Naive thymus-derived CD4-positive, alpha-beta T cell (primary cell): ENCODE data around the gene GNAQ. TPM values are rescaled to one million over a fixed set of nuclear protein-coding genes. Genes with fewer than 3 reads are reported as not detected.

Source experiments
- ATAC-seq: fragments of 150-1000 bp; cut with Tn5 transposase; 2 replicates; pipeline ENCODE4 v1.10.0; 2021; ENCODE audit warnings: mild to moderate bottlenecking, moderate library complexity
- CTCF ChIA-PET: fragments of 350-600 bp; sonication (Branson Sonifier 250); formaldehyde crosslinking; loops from one replicate; lab custom pipeline; 2021; ENCODE audit warnings: antibody characterized with exemption; lab: Charles Lee
- POLR2A ChIA-PET: fragments of 350-600 bp; sonication (Branson Sonifier 250); formaldehyde crosslinking; loops from one replicate; lab custom pipeline; 2021; ENCODE audit warnings: antibody characterized with exemption, inconsistent platforms; lab: Charles Lee
- DNase-seq, 9 donors: peaks; one replicate each; pipeline versions ENCODE4 v3.0.0 to v3.0.0-alpha.2; 2020 to 2022; ENCODE audit warnings: mixed read lengths in 1 of 9
- H3K27ac ChIP-seq: one replicate; pipeline ENCODE4 v1.7.0; 2013; ENCODE audit warnings: mild to moderate bottlenecking, low read depth, low read length, moderate library complexity
- H3K27me3 ChIP-seq, 2 donors: one replicate each; pipeline ENCODE4 v1.7.0; 2013; ENCODE audit warnings: low read length in 2 of 2, mild to moderate bottlenecking in 2 of 2, moderate library complexity in 2 of 2; ENCODE audit not compliant: control insufficient read depth in 2 of 2, insufficient read depth in 2 of 2
- H3K36me3 ChIP-seq, 3 experiments: 1 replicate in 2 of 3; 2 replicates in 1 of 3; pipeline ENCODE4 v1.7.0; 2013; ENCODE audit warnings: low read length in 3 of 3, mild to moderate bottlenecking in 3 of 3, moderate library complexity in 1 of 3; ENCODE audit not compliant: insufficient read depth in 3 of 3, control insufficient read depth in 2 of 3
- H3K4me1 ChIP-seq, 2 donors: one replicate each; pipeline ENCODE4 v1.7.0; 2013; ENCODE audit warnings: low read length in 2 of 2, mild to moderate bottlenecking in 2 of 2, moderate library complexity in 1 of 2; ENCODE audit not compliant: control insufficient read depth in 2 of 2, insufficient read depth in 2 of 2
- H3K4me3 ChIP-seq: 2 replicates; pipeline ENCODE4 v1.7.0; 2013; ENCODE audit warnings: mild to moderate bottlenecking, low read length
- H3K9me3 ChIP-seq, 3 experiments: 1 replicate in 2 of 3; 2 replicates in 1 of 3; pipeline ENCODE4 v1.7.0; 2013; ENCODE audit warnings: low read length in 3 of 3; ENCODE audit not compliant: control insufficient read depth in 2 of 3
- H3K27ac Mint-ChIP-seq, 9 donors: one replicate each; pipeline ENCODE4 v1.8.0; 2020 to 2022; ENCODE audit warnings: mixed read lengths in 9 of 9, mild to moderate bottlenecking in 8 of 9, moderate library complexity in 5 of 9, inconsistent platforms in 2 of 9
- H3K27me3 Mint-ChIP-seq, 5 donors: one replicate each; pipeline ENCODE4 v1.8.0; 2021 to 2022; ENCODE audit warnings: mixed read lengths in 5 of 5, mild to moderate bottlenecking in 1 of 5
- H3K36me3 Mint-ChIP-seq, 5 donors: one replicate each; pipeline ENCODE4 v1.8.0; 2020 to 2022; ENCODE audit warnings: mixed read lengths in 5 of 5, mild to moderate bottlenecking in 3 of 5, inconsistent platforms in 1 of 5
- H3K4me1 Mint-ChIP-seq, 7 donors: one replicate each; pipeline ENCODE4 v1.8.0; 2020 to 2022; ENCODE audit warnings: mixed read lengths in 7 of 7, mild to moderate bottlenecking in 3 of 7, inconsistent platforms in 1 of 7
- H3K4me3 Mint-ChIP-seq, 10 donors: one replicate each; pipeline ENCODE4 v1.8.0; 2020 to 2022; ENCODE audit warnings: mild to moderate bottlenecking in 10 of 10, mixed read lengths in 10 of 10, moderate library complexity in 6 of 10, inconsistent platforms in 2 of 10
- H3K9me3 Mint-ChIP-seq, 11 donors: one replicate each; pipeline ENCODE4 v1.8.0; 2020 to 2022; ENCODE audit warnings: mixed read lengths in 11 of 11, mild to moderate bottlenecking in 4 of 11, inconsistent platforms in 1 of 11, moderate library complexity in 1 of 11
- intact Hi-C, 2 donors: fragments of 100-400 bp; cut with micrococcal nuclease; formaldehyde crosslinking; loops; one replicate each; pipeline ENCODE4 v1.15.1; 2023
- polyA plus RNA-seq, 2 donors: library from polyadenylated mRNA; unstranded; fragments of 300-500 nt; fragmentation: Illumina TruSeq; gene quantifications; one replicate each; pipeline ENCODE4 v1.2.3, GENCODE V29; 2021
- total RNA-seq, 6 experiments: library from RNA in 5 of 6; stranded (reverse) in 5 of 6; gene quantifications; 1 replicate in 5 of 6; 2 replicates in 1 of 6; pipeline ENCODE4 v1.2.3 and lab custom pipeline; 2021 to 2026

The GNAQ gene
- total and polyA plus RNA-seq, 7 experiments from 2014 or later = 7.2 to 60.6 (median 46.2) TPM

- ChIA-PET CTCF (interaction anchor here (0.9 kb wide), 1 partner anchor 14 kb away, joined by 3 read pairs; no protein-coding TSS in a partner anchor), POLR2A (interaction anchor here (0.9 kb wide), 1 partner anchor 8 kb away, joined by 4 read pairs; no protein-coding TSS in a partner anchor)
- no peak overlapping the region for H3K4me3 ChIP-seq
- Mint-ChIP-seq H3K36me3 (peaks cover 0 to 10% (median 0%) of the 10 kb centered on the region in 5 donors), H3K27ac (no peak overlapping the region), H3K27me3 (no peaks in the 10 kb centered on the region), H3K9me3 (no peaks in the 10 kb centered on the region), H3K4me1 (peaks cover 50 to 79% (median 67%) of the 10 kb centered on the region in 7 donors), H3K4me3 (no peak overlapping the region)
- H3K36me3 ChIP-seq = no peaks in the 10 kb centered on the region
- no peak for ATAC-seq
- H3K4me1 ChIP-seq = peaks cover 5 to 28% of the 10 kb centered on the region in 2 donors
- no peak overlapping the region for H3K27ac ChIP-seq
- no peaks in the 10 kb centered on the region for H3K27me3 ChIP-seq
- H3K9me3 ChIP-seq = no peaks in the 10 kb centered on the region
- intact Hi-C loops = loop anchor here in 1 of 2 donors (2.0 kb wide), 1 partner anchor 16 kb away; no protein-coding TSS in a partner anchor
- no peak for DNase-seq
These were observed 5.2 kb downstream of the GNAQ start for GRCh38 chr9:78026416-78026815.

- Mint-ChIP-seq H3K4me3 (no peak overlapping the region), H3K36me3 (peaks cover 0 to 7% (median 6%) of the 10 kb centered on the region in 5 donors), H3K9me3 (no peaks in the 10 kb centered on the region), H3K4me1 (peaks cover 56 to 91% (median 79%) of the 10 kb centered on the region in 7 donors), H3K27me3 (no peaks in the 10 kb centered on the region), H3K27ac (no peak overlapping the region)
- H3K27me3 ChIP-seq = no peaks in the 10 kb centered on the region
- peaks cover 5 to 37% of the 10 kb centered on the region in 2 donors for H3K4me1 ChIP-seq
- ChIA-PET CTCF (interaction anchor here (0.6 kb wide), 1 partner anchor 189 kb away, joined by 3 read pairs; no protein-coding TSS in a partner anchor), POLR2A (interaction anchor here (0.8 to 1.5 kb wide), 2 partner anchors 22 to 48 kb away, joined by 3 to 4 read pairs; no protein-coding TSS in a partner anchor)
- DNase-seq (no peak), ATAC-seq (no peak)
- no peak overlapping the region for H3K4me3 ChIP-seq
- H3K36me3 ChIP-seq = no peaks in the 10 kb centered on the region
- intact Hi-C loops = loop anchor here in 1 of 2 donors (1.0 kb wide), 1 partner anchor 8 kb away; no protein-coding TSS in a partner anchor
- H3K9me3 ChIP-seq = no peaks in the 10 kb centered on the region
- H3K27ac ChIP-seq = no peak overlapping the region
These were observed 6.4 kb downstream of the GNAQ start for GRCh38 chr9:78025186-78025585.

- peak overlapping the region in 9 of 10 donors; percentile 8 to 84 (median 57) for H3K4me3 Mint-ChIP-seq
- no peaks in the 10 kb centered on the region for H3K9me3 ChIP-seq
- H3K27me3 Mint-ChIP-seq = no peaks in the 10 kb centered on the region
- no peak overlapping the region for H3K27ac ChIP-seq
- ChIA-PET POLR2A (no interaction called here), CTCF (no interaction called here)
- H3K36me3 ChIP-seq = no peaks in the 10 kb centered on the region
- DNase-seq = peak in 1 of 9 donors; percentile 21
- peaks cover 0 to 10% (median 9%) of the 10 kb centered on the region in 5 donors for H3K36me3 Mint-ChIP-seq
- peaks cover 41 to 85% (median 72%) of the 10 kb centered on the region in 7 donors for H3K4me1 Mint-ChIP-seq
- peak overlapping the region in 4 of 9 donors; percentile 24 to 78 (median 54) for H3K27ac Mint-ChIP-seq
- no peak overlapping the region for H3K4me3 ChIP-seq
- ATAC-seq = peak; percentile 83
- peaks cover 0 to 25% of the 10 kb centered on the region in 2 donors for H3K4me1 ChIP-seq
- H3K9me3 Mint-ChIP-seq = no peaks in the 10 kb centered on the region
- intact Hi-C loops = no loop called here
- H3K27me3 ChIP-seq = no peaks in the 10 kb centered on the region
These were observed 8.4 kb downstream of the GNAQ start for GRCh38 chr9:78023003-78023741.

GRCh38 chr9:78021697-78022096, 9.9 kb downstream of the GNAQ start:
- Histone ChIP-seq H3K4me3 (no peak overlapping the region), H3K36me3 (no peaks in the 10 kb centered on the region), H3K4me1 (peaks cover 0 to 31% of the 10 kb centered on the region in 2 donors), H3K27me3 (no peaks in the 10 kb centered on the region), H3K9me3 (no peaks in the 10 kb centered on the region), H3K27ac (no peak overlapping the region)
- H3K36me3 Mint-ChIP-seq = peaks cover 0 to 10% (median 9%) of the 10 kb centered on the region in 5 donors
- no peaks in the 10 kb centered on the region for H3K9me3 Mint-ChIP-seq
- DNase-seq (no peak), ATAC-seq (peak; percentile 24)
- POLR2A ChIA-PET = interaction anchor here (1.5 kb wide), 1 partner anchor 15 kb away, joined by 3 read pairs; no protein-coding TSS in a partner anchor
- CTCF ChIA-PET = interaction anchor here (0.6 to 1.0 kb wide), 2 partner anchors 19 to 192 kb away, joined by 3 to 4 read pairs; no protein-coding TSS in a partner anchor
- peaks cover 45 to 88% (median 77%) of the 10 kb centered on the region in 7 donors for H3K4me1 Mint-ChIP-seq
- no peaks in the 10 kb centered on the region for H3K27me3 Mint-ChIP-seq
- H3K4me3 Mint-ChIP-seq = peak overlapping the region in 6 of 10 donors; percentile 34 to 57 (median 42)
- peak overlapping the region in 4 of 9 donors; percentile 5 to 90 (median 38) for H3K27ac Mint-ChIP-seq
- intact Hi-C loops = no loop called here

GRCh38 chr9:78017190-78017693, 14.4 kb downstream of the GNAQ start:
- Histone ChIP-seq H3K9me3 (no peaks in the 10 kb centered on the region), H3K4me3 (no peak overlapping the region), H3K27me3 (no peaks in the 10 kb centered on the region), H3K4me1 (peaks cover 0 to 20% of the 10 kb centered on the region in 2 donors), H3K36me3 (no peaks in the 10 kb centered on the region), H3K27ac (no peak overlapping the region)
- CTCF ChIA-PET = interaction anchor here (0.8 kb wide), 1 partner anchor 12 kb away, joined by 6 read pairs; no protein-coding TSS in a partner anchor
- Mint-ChIP-seq H3K4me3 (peak overlapping the region in 3 of 10 donors; percentile 19 to 43 (median 25)), H3K27ac (peak overlapping the region in 5 of 9 donors; percentile 9 to 54 (median 45)), H3K27me3 (no peaks in the 10 kb centered on the region), H3K36me3 (peaks cover 3 to 20% (median 14%) of the 10 kb centered on the region in 5 donors), H3K9me3 (peaks cover 0 to 2% (median 0%) of the 10 kb centered on the region in 11 donors), H3K4me1 (peaks cover 38 to 69% (median 57%) of the 10 kb centered on the region in 7 donors)
- ATAC-seq = no peak
- intact Hi-C loops = loop anchor here in 1 of 2 donors (1.0 kb wide), 1 partner anchor 8 kb away; no protein-coding TSS in a partner anchor
- no peak for DNase-seq
- POLR2A ChIA-PET = interaction anchor here (0.7 to 2.1 kb wide), 2 partner anchors 12 to 33 kb away, joined by 4 to 5 read pairs; no protein-coding TSS in a partner anchor

GRCh38 chr9:78015241-78015640, 16.4 kb downstream of the GNAQ start:
- H3K4me1 ChIP-seq = peaks cover 8 to 19% of the 10 kb centered on the region in 2 donors
- ChIA-PET POLR2A (no interaction called here), CTCF (no interaction called here)
- Mint-ChIP-seq H3K27me3 (no peaks in the 10 kb centered on the region), H3K4me1 (peaks cover 36 to 68% (median 58%) of the 10 kb centered on the region in 7 donors), H3K36me3 (peaks cover 7 to 19% (median 15%) of the 10 kb centered on the region in 5 donors), H3K27ac (peak overlapping the region in 1 of 9 donors; percentile 7), H3K4me3 (no peak overlapping the region), H3K9me3 (peaks cover 0 to 11% (median 0%) of the 10 kb centered on the region in 11 donors)
- H3K27ac ChIP-seq = no peak overlapping the region
- H3K4me3 ChIP-seq = no peak overlapping the region
- intact Hi-C loops = no loop called here
- H3K27me3 ChIP-seq = no peaks in the 10 kb centered on the region
- H3K9me3 ChIP-seq = no peaks in the 10 kb centered on the region
- DNase-seq = no peak
- peak; percentile 47 for ATAC-seq
- no peaks in the 10 kb centered on the region for H3K36me3 ChIP-seq
